Mammary epithelial cell (primary cell): ENCODE measurements around the gene SSU72.

ENCODE experiments used
- EZH2 ChIP-seq: IDR thresholded peaks from 2 replicates; pipeline ENCODE4 v1.6.1; 2012; ENCODE audit warnings: low read length, inconsistent platforms, borderline replicate concordance
- TF ChIP-seq, protein P1 (sequence below), 2 donors: IDR thresholded peaks in 1 of 2; conservative IDR thresholded peaks in 1 of 2; 2 replicates each; pipeline ENCODE4 v1.5.1; 2011 to 2012; ENCODE audit warnings: inconsistent platforms in 2 of 2, low read length in 2 of 2, mild to moderate bottlenecking in 2 of 2, control low read depth in 1 of 2, low read depth in 1 of 2; ENCODE audit not compliant: insufficient read depth in 1 of 2; ENCODE audit errors: extremely low read depth in 1 of 2

DNA sequence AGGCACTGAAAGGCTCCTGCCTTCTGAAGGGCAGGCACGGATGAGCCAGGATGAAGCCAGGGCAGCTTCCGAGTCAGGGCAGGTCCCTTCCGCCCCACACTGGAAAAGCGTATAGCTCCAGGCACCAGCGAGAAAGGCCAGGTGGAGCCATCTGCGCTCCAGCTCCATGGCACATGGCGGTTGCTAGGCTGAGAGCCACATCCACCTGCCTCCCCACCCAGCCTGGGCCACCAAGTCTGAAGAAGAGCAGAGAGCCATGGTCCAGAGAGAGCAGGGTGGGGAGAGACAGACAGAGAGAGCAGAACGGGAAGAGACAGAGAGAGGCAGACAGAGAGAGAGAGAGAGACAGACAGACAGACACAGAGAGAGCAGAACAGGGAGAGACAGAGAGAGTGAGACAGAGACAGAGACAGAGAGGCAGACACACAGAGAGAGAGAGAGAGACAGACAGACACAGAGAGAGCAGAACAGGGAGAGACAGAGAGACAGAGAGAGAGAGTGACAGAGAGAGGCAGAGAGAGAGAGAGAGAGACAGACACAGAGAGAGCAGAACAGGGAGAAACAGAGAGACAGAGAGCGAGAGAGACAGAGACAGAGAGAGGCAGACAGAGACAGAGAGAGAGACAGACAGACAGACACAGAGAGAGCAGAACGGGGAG is 20.1 kb upstream of the SSU72 start:
- TF ChIP-seq, protein P1, sequence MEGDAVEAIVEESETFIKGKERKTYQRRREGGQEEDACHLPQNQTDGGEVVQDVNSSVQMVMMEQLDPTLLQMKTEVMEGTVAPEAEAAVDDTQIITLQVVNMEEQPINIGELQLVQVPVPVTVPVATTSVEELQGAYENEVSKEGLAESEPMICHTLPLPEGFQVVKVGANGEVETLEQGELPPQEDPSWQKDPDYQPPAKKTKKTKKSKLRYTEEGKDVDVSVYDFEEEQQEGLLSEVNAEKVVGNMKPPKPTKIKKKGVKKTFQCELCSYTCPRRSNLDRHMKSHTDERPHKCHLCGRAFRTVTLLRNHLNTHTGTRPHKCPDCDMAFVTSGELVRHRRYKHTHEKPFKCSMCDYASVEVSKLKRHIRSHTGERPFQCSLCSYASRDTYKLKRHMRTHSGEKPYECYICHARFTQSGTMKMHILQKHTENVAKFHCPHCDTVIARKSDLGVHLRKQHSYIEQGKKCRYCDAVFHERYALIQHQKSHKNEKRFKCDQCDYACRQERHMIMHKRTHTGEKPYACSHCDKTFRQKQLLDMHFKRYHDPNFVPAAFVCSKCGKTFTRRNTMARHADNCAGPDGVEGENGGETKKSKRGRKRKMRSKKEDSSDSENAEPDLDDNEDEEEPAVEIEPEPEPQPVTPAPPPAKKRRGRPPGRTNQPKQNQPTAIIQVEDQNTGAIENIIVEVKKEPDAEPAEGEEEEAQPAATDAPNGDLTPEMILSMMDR (conservative IDR thresholded peaks at IDR 0.05 in 1 of 2, IDR thresholded peaks at IDR 0.05 in 1 of 2; ENCODE audit: extremely low read depth in 1 of 2, insufficient read depth in 1 of 2, low read depth in 1 of 2, low read length in 2 of 2): no peak
- peak; percentile 50 for TF ChIP-seq EZH2
